HG02588 (cell line): Measurements from ENCODE around the gene PUS3.

Source experiments
- ATAC-seq: cut with Tn5 transposase; IDR thresholded peaks from one replicate; pipeline ENCODE4 v1.9.1; 2021; ENCODE audit warnings: mild to moderate bottlenecking, moderate library complexity; ENCODE audit not compliant: unreplicated experiment

Gene PUS3

GRCh38 chr11:125902927-125903710 is at the start of gene PUS3:
TSS of gene PUS3 (minus strand) at chr11:125903206. CDS start at chr11:125896284, 6,922 bp downstream.
- peak; percentile 97 for ATAC-seq

GRCh38 chr11:125952559-125952958 is 49.6 kb upstream of the PUS3 start:
- no peak for ATAC-seq

GRCh38 chr11:125951731-125952130 is 48.7 kb upstream of the PUS3 start:
- no peak for ATAC-seq

GRCh38 chr11:125950696-125951651 is 48.0 kb upstream of the PUS3 start:
- ATAC-seq: no peak

GRCh38 chr11:125950178-125950490 is 47.1 kb upstream of the PUS3 start:
- ATAC-seq: no peak

GRCh38 chr11:125949271-125950177 is 46.5 kb upstream of the PUS3 start:
- no peak for ATAC-seq

GRCh38 chr11:125948278-125949051 is 45.5 kb upstream of the PUS3 start:
- ATAC-seq: no peak

- ATAC-seq: no peak
Measured at GRCh38 chr11:125947419-125948277, 44.6 kb upstream of the PUS3 start.

GRCh38 chr11:125946712-125947418 is 43.9 kb upstream of the PUS3 start:
- no peak for ATAC-seq

GRCh38 chr11:125945797-125946520 is 43.0 kb upstream of the PUS3 start, which contains the start of gene VSIG10L2:
TSS of gene VSIG10L2 (plus strand) at chr11:125946044. CDS start at chr11:125946056, 12 bp downstream.
- ATAC-seq: no peak

- ATAC-seq: no peak
Measured at GRCh38 chr11:125945011-125945796, 42.2 kb upstream of the PUS3 start.

GRCh38 chr11:125944350-125945010 is 41.5 kb upstream of the PUS3 start:
- no peak for ATAC-seq

- no peak for ATAC-seq
Measured at GRCh38 chr11:125943661-125944349, 40.8 kb upstream of the PUS3 start.

- ATAC-seq: no peak
Measured at GRCh38 chr11:125942771-125943428, 39.9 kb upstream of the PUS3 start.
